HG02759 (cell line): ENCODE results near the gene TNK2.
"Not testable (repeated sequence)": the region's sequence is repeated elsewhere in the genome, so short reads cannot be mapped to it uniquely, and the experiment has no call there.

ENCODE experiments used
- ATAC-seq: cut with Tn5 transposase; IDR thresholded peaks from one replicate; pipeline ENCODE4 v1.9.1; 2021; ENCODE audit warnings: mild to moderate bottlenecking, moderate library complexity; ENCODE audit not compliant: unreplicated experiment

The TNK2 gene

DNA sequence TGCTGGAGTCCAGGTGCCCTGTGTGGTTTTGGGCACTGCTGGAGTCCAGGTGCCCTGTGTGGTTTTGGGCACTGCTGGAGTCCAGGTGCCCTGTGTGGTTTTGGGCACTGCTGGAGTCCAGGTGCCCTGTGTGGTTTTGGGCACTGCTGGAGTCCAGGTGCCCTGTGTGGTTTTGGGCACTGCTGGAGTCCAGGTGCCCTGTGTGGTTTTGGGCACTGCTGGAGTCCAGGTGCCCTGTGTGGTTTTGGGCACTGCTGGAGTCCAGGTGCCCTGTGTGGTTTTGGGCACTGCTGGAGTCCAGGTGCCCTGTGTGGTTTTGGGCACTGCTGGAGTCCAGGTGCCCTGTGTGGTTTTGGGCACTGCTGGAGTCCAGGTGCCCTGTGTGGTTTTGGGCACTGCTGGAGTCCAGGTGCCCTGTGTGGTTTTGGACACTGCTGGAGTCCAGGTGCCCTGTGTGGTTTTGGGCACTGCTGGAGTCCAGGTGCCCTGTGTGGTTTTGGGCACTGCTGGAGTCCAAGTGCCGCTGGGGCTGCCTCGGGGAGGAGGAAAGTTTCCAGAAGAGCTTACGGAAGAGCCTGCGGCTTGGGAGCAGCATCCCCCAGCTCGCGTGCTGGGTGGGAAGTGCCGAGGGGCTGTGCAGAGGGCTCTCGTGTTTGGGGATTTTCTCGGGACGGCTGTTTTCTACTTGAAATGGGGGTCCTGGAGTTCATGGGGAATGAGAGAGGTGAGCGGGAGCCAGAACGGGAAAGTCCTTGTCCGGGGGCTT lies 83.7 kb downstream of the TNK2 start:
- not testable (repeated sequence) for ATAC-seq

DNA sequence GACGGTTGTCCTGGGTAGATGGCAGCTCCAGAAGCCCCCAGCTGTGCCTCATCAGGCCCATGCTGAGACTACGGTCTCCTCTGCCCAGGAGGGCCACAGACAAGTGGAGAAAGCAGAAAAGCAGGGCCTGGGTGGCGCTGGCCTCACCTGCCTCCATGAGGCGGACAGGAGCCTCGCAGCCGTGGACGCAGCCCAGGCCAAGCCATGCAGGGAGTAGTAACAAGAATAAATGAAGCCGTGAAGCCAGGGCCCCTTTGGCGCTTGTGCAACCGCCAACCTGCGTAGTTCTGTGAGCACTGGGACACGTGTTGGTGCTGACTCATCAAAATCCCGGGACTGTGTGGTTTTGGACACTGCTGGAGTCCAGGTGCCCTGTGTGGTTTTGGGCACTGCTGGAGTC lies 84.4 kb downstream of the TNK2 start:
- ATAC-seq, result no peak

DNA sequence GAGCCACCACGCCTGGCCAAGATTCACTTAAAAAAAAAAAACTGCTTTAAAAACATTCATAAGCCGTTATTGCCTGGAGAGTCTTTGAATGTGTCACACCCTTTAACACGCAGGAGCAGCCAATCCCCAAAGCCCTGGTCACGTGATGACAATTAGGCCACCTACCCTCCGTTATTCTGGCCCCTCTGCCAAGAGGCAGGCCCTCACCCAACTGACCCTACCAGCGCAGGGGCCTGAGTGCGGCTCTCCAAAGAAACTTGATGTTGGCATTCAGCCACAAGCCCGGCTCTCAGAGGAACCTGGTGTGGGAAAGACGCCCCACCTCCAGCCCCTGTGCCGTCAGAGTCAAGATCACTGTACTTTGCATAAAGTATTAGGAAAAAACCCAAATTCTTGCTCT lies 85.1 kb downstream of the TNK2 start:
- ATAC-seq, result no peak

- ATAC-seq, result no peak
These were observed 86.1 kb downstream of the TNK2 start for GRCh38 chr3:195822131-195822696.

DNA sequence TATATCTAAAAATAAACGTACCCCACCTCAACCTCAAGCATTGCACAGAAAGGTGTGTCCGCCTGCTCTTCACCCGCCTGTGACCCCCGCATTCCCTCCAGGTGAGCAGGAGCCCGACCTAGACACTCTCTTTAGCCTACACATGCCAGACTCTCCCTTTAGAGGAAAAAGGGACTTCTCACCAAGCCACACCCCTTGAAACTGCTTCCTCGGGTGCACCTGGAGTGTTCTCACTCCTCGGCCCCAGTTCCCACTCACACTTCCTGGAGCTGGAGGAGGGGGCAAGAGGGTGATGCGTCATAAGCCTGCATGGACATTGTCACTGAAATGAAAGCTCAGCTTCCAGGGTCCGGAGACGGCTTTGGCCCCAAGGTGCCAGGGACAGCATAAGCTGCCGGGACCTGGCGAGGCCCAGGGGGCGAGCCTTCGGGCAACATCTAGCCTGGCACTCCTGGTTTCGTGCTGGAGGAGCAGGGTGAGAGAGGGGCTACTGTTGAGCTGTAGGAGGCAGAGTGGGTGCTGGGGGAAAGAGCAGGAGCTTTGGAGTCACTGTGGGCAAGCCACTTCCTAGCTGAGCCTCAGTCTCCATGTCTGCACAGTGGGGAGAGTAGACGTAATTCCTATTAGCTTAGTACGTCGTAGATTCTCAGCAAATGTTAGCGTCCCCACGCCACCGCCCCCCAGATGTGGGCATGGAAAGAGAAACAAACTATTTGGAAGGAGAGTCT lies 86.8 kb downstream of the TNK2 start:
- ATAC-seq, result no peak

DNA sequence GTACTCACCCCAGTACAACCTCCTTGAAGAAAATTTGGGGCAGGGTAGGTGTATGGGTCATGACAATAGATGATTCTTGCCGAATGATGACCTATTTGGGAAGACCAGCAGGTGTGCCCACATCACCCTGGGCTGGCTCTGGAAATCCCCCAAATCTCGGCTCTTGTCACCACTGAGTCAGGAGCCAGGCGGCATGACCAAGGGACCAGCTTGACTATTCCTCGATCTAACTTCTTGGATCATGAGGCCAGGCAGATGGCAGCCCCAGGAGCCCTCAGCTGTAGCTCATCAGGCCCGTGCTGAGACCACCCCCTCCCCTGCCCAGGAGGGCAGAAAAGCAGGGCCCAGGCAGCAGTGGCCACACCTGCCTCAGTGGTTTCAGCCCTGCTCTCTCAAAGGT lies 87.5 kb downstream of the TNK2 start:
- no peak for ATAC-seq

DNA sequence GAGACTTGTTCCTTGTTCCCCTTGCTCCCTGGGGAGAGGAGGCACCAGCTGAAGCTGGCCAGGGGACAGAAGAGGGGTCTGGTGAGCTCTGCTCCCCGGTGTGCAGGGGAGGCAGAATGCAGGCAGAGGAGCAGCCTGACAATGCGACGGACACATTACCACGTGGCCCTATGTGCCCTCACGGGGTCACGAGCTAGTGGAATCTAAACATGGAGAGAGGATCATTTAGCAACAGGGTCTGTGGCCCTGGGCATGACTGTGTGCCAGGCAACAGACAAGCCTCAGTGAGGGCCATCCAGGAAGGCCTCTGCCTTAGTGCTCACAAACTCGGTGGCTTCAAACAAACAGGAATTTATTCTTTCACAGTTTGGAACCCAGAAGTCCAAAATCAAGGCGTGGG lies 88.2 kb downstream of the TNK2 start:
- no peak for ATAC-seq

GRCh38 chr3:195818301-195818700 lies 90.0 kb downstream of the TNK2 start:
- no peak for ATAC-seq

GRCh38 chr3:195817578-195818135 lies 90.7 kb downstream of the TNK2 start:
- ATAC-seq, result no peak

DNA sequence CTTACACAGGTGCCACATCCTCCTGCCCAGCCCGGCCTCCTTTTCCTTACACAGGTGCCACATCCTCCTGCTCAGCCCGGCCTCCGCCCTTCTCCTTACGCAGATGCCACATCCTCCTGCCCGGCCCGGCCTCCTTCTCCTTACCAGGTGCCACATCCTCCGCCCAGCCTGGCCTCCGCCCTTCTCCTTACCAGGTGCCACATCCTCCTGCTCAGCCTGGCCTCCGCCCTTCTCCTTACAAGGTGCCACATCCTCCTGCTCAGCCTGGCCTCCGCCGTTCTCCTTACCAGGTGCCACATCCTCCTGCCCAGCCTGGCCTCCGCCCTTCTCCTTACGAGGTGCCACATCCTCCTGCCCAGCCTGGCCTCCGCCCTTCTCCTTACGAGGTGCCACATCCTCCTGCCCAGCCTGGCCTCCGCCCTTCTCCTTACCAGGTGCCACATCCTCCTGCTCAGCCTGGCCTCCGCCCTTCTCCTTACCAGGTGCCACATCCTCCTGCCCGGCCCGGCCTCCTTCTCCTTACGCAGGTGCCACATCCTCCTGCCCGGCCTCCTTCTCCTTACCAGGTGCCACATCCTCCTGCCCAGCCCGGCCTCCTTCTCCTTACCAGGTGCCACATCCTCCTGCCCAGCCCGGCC lies 92.0 kb downstream of the TNK2 start:
- not testable (repeated sequence) for ATAC-seq

GRCh38 chr3:195815169-195815771 lies 93.1 kb downstream of the TNK2 start:
- no peak for ATAC-seq

- ATAC-seq, result no peak
These were observed 94.3 kb downstream of the TNK2 start for GRCh38 chr3:195813916-195814640.
